NCI-H524 (cell line): ENCODE measurements around the gene CTXND2.
A peak's percentile ranks its signal among the peaks of the same experiment; 100 is the strongest.
"Not testable (repeated sequence)": the region's sequence is repeated elsewhere in the genome, so short reads cannot be mapped to it uniquely, and the experiment has no call there.

Experiments used
- DNase-seq, 2 experiments: peaks; one replicate each; lab custom pipeline; 2025; lab: John Stamatoyannopoulos, UW

CTXND2 gene

DNA sequence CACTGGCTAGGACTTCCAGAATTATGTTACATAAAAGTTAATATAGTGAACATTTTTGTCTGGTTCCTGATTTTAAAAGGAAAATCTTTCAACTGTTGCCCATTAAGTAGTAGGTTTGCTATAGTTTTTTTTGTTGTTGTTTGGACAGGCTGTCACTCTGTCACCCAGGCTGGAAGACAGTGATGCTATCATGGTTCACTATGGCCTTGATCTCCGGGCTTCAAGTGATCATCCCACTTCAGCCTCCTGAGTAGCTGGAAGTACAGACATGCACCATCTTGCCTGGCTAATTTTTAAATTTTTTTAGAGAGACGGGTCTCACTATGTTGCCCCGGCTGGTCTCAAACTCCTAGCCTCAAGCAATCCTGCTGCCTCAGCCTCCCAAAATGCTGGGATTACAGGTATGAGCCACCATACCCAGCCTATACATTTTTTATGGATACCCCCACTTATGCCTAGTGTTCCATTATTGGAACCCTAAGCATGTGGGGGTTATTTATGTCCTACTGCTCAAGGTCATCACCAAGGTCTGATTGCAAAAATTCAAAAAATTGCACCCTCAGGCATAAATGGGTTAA is 6.5 kb downstream of the CTXND2 start:
- DNase-seq: no peak

DNA sequence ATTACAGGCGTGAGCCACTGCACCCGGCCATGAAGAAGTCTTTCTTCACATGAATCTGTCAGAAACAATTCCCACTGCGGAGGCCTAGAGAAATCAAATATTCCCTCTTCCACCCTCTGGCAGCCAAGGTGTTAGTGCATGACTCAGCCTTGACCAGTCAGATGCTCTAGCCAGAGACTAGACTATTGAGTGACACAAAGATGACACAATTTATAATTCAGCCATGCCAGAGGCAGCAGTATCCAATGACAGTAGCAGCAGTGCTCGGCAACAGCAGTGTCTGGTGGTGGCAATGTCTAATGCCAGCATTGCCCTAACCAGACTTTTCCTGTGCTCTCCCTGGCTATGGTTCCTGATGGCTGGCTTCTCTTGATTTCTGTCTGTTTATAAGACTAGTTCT is 8.7 kb downstream of the CTXND2 start:
- no peak for DNase-seq

DNA sequence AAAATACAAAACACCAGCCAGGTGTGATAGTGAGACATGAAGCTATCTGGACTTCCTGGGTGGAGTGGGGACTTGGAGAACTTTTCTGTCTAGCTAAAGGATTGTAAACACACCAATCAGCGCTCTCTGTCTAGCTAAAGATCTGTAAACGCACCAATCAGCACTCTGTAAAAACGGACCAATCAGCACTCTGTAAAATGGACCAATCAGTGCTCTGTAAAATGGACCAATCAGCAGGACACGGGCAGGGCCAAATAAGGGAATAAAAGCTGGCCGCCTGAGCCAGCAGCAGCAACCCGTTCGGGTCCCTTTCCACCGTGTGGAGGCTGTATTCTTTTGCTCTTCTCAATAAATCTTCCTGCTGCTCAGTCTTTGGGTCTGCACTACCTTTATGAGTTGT is 12.9 kb downstream of the CTXND2 start:
- DNase-seq: not testable (repeated sequence)

DNA sequence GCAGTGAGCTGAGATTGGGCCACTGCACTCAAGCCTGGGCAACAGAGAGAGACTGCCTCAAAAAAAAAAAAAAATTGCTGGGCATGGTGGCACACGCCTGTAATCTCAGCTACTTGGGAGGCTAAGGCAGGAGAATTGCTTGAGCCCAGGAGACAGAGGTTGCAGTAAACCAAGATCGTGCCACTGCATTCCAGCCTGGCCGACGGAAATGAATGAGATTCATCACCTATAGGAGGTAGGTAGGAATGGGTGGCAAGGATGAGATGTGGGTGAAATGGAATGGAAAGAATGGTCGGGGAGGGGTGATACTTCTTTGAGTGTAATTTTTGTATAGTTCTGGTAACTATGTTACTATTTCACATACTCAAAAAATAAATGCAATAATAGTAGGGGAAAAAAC is 15.4 kb downstream of the CTXND2 start:
- DNase-seq: no peak

DNA sequence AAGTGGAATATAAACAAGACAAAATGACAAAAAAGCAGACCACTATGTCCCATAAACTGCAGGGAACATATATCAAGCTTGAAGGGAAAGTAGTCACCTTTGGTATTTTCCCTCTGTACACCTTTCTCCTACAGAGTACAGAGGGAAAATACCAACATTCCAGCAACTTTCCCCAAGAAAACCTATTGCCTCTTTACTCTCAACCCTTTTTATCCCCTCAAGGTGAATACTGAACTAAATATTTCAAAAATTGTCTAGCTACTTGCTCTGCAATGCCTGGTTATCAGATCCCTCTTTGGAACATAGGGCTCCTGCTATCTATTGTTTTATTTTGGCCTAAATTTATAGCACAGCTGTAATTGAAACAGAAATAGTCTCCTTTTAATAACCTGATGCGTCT is 15.8 kb downstream of the CTXND2 start:
- DNase-seq: no peak

DNA sequence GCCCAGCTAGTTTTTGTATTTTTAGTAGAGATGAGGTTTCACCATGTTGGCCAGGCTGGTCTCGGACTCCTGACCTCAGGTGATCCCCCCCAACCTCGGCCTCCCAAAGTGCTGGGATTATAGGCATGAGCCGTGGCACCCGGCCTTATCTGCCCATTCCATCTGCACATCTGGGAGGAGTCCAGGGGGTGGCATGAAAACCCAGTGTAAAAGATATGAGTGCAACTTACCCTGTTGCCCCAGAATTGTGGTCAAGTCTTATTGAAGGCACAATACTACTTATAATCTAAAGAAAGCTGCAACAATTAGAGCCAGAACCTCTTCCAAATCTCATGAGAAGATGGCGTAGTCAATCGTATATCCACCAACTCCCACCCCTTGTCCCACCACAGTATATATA is 18.4 kb downstream of the CTXND2 start:
- DNase-seq: no peak

DNA sequence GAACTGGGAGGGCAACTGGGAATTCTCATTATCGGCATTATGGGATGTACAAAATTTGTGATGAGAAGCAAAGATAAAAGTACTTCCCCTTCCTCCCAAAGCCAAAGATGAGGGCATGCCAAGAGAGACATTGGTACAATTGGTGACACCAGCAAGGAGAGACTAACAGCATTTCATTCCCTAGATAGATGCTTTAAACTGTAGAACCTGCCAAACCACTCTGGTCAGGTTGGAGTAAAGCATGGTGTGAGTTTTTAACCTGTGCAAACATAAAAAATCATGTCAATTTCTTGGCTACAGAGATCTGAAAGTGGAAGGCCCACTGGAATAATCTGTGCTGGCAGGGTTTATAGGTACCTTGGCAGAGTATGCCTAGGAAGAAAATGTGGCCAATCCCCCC is 19.4 kb downstream of the CTXND2 start:
- no peak for DNase-seq

DNA sequence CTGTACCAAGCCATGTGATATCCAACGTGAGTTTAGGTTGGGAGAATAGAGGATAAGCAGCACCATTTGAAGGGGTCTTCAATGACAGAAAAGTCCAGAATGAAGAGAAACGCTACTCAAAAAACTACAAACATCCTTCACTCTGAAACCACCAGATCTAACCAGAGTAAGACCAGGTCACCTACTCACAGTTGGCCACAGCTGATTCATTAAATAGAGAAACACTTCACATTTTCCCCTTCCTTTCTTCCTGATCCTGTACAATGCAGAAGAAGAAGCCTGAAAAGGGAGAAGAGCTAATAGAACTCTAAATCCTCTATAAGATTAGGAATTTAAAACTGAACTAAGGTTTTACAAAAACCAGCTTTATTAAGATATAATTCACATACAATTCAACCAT is 19.9 kb downstream of the CTXND2 start:
- DNase-seq: no peak

DNA sequence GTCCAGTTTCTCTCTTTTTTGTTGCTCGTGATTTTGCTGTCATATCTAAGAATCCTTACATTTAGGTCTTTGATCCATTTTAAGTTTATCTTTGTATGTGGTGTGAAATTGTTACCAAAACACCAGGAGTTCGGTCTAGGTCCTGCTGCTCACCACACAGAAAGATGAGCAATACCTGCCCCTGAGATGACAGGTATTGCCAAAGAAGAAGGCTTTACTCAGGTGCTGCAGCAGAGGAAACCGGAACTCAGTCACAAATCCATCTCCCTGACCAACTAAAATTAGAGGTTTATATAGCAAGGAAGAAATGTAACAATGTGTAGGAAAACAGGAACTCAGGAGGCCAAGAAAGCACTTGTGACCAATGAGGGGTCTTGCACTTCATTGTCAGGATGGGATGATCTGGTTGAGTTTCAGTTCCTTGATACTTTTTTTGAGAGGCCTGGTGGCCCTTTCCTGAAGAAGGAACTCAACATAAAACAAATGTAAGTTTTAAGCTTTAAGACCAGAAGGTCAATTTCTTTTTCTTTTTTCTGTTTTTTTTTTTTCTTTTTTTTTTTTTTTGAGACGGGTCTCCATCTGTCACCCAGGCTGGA is 22.7 kb downstream of the CTXND2 start:
- DNase-seq: no peak

DNA sequence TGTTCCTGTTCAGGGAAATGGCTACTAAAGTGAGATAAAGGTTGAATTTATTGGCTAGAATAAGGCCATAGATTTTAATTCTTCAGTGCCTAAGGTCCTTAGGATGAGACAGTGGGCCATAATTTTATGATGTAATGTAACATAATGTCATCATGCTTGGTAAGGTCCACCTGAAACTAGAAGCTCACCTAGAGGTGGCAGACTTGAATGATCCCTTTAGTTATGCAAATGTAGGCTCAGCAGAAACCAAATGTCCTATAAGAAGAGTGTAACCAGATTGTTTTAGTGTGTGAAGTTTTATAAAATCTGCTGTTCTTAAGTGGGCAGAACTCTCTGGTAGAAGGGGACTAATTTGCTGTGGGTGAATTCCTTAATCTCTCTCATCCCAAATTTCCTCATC is 25.7 kb downstream of the CTXND2 start:
- DNase-seq: no peak

DNA sequence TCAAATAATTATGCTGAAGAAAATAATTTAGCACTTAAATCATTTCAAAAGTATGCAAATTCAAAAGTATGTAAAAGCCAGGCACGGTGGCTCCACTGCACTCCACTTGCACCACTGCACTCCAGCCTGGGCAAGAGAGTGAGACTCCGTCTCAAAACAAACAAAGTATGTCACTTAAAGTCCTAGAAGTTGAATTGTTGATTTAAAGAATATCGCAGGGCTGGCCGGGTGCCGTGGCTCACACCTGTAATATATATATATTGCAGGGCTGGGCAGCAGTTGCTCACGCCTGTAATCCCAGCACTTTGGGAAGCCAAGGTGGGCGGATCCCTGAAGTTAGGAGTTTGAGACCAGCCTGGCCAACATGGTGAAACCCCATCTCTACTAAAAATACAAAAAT is 30.5 kb downstream of the CTXND2 start:
- no peak for DNase-seq

DNA sequence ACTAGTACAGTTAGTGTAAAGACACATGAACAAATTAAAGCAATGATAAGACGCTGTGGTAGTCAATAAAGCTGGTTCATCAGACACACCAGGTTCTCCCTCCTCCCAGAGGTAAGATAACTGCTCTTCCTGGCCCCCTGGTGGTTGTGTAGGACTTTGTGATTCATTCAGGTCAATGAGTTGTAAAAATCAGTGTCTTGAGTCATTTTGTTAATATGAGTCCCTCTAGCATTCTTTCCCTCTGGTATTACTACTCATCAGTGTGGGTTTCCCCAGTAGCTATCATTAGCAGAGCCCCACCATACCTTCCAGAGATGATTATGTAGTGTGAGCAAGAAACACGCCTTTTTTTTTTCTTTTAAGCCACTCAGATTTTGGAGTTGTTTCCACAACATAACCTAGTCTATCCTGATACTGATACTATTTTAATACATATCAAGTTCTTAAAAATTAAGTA is 35.6 kb downstream of the CTXND2 start:
- peak; percentile 35 to 70 for DNase-seq

DNA sequence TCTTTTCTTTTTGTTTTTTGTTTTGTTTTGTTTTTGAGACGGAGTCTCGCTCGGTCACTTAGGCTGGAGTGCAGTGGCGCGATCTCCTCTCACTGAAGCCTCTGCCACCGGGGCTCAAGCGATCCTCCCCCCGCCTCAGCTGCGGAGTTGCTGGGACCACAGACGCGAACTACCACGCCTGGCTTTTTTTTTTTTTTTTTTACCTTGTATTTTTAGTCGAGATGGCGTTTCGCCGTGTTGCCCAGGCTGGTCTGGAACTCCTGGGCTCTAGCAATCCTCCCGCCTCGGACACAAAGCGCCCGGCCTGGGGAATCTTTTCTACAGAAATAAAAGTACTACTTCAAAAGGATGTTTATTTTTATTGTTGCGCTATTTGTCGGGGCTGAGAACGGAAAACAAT is 38.1 kb downstream of the CTXND2 start:
- no peak for DNase-seq

DNA sequence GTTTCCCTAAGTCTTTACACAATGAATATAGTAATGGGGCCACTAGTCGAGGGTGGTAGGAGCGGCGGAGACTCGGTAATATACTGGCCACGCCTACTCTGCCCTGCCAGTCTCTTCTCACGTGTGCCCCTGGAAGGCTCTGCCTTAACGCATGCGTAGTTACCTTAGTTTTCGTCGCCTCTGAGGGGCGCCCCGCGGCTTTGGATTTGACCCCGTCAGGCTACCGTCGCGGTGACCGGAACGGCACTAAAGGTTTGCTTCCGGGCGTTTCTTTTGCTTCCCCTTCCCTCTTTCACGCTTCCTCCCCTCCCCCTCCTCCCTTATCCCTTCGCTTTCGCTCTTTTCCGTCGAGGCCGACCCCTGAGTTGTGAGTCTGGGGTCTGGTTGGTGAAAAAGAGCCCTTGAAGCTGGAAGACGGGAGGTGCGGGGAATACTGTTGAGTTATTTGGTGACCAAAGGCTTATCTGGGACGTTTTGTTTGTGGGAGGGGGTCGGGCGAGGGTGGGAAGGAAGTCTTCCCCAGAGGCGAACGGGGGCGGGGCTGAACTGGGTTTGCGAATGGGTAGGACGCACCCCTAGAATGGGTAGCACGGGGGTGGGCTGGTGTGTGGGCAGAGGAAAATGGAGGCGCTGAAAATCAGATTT is 39.3 kb downstream of the CTXND2 start, which contains the start of gene SETDB1:
SETDB1 (plus strand) TSS at position 267 of the 645 bp plus-strand sequence. CDS start 1,352 bp downstream, outside the sequence.
- DNase-seq: peak; percentile 96 to 98

DNA sequence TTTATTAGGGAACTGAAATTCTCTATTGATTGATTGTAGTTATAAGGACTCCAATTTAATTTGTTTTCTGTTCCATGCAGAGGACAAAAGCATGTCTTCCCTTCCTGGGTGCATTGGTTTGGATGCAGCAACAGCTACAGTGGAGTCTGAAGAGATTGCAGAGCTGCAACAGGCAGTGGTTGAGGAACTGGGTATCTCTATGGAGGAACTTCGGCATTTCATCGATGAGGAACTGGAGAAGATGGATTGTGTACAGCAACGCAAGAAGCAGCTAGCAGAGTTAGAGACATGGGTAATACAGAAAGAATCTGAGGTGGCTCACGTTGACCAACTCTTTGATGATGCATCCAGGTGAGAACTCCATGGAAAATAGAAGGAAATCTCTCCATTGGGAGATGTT is 40.7 kb downstream of the CTXND2 start:
- DNase-seq: no peak

DNA sequence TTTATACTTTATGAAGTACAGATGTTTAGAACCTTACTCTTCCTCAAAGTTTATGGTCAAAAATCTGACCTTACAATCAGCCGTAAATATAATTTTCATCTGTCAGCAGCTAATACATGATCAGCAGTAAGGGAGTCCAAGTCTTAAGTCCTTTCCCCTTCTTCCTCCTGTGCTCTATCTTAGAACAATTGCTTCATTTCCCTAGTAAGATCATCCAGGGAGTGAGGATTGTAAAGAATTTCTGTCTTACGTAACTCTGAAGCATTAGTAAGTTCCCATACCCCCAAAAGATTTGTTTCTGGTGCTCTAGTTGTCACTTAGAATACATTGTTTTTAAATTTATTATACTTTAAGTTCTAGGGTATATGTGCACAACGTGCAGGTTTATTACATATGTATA is 41.4 kb downstream of the CTXND2 start:
- DNase-seq: no peak

DNA sequence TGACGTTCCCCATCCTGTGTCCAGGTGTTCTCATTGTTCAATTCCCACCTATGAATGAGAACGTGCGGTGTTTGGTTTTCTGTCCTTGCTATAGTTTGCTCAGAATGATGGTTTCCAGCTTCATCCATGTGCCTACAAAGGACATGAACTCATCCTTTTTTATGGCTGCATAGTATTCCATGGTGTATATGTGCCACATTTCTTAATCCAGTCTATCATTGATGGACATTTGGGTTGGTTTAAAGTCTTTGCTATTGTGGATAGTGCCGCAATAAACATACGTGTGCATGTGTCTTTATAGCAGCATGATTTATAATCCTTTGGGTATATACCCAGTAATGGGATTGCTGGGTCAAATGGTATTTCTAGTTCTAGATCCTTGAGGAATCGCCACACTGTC is 41.8 kb downstream of the CTXND2 start:
- DNase-seq: not testable (repeated sequence)

DNA sequence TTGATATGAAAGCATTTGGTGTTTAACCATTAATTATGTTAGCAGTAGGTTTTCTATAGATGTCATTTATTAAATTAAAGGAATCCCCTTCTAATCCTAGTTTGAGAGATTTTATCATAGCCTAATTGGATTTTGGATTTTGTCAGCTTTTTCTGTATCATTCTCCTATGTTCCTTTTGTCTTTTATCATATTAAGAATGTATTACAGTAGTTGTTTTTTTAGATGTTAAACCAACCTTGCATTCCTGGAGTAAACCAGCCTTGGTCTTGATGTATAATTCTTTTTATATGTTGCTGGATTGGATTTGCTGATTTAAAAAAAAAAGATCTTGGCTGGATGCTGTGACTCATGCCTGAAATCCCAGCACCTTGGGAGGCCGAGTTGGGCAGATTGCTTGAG is 44.8 kb downstream of the CTXND2 start:
- no peak for DNase-seq

DNA sequence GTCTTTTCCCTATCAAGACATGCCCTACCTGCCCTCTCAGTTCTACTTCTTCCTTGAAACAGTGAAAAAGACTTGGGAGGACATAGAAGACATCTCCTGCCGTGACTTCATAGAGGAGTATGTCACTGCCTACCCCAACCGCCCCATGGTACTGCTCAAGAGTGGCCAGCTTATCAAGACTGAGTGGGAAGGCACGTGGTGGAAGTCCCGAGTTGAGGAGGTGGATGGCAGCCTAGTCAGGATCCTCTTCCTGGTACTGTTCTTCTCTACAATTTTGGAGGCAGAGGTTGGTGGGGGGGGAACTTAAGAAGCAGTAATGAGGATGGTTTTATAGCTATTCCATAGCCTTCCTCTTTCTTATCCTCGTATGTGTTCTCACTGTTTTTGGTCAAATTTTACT is 57.9 kb downstream of the CTXND2 start:
- DNase-seq: no peak

DNA sequence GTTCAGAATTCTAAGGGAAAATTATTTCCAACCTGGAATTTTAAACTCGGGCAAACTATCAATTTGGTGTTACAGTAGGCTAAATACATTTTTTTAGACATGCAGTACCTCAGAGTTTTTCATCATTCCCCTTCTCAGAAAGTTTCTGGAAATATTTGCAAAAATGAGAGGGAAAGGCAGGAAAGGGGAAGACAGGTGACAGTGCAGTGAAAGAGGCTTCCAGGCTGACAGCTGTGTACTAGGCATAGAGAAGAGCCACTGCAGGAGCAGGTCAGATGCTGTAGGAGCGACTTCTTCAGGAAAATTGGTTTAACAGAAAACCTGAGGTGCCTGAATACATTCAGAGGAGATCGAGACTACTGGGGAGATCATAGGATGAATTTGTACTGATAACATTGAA is 67.8 kb downstream of the CTXND2 start:
- no peak for DNase-seq

DNA sequence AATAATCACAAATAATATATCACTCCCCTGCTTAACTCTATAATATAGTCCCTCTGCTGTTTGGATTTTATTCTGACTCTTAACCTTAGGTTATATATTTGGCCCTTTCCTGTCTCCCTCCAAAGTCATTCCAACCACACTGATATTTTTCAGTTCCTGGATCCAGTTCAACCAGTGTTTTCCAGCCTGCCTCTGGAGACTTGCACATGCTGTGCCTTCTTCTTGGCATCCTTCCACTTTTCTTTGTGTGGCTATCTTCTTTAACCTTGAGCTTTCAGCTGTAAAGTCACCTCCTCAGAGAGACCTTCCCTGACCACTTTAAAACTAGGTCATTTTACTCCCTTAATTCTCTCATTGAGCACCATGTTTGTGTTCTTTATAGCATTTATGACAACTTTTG is 68.3 kb downstream of the CTXND2 start:
- DNase-seq: no peak

DNA sequence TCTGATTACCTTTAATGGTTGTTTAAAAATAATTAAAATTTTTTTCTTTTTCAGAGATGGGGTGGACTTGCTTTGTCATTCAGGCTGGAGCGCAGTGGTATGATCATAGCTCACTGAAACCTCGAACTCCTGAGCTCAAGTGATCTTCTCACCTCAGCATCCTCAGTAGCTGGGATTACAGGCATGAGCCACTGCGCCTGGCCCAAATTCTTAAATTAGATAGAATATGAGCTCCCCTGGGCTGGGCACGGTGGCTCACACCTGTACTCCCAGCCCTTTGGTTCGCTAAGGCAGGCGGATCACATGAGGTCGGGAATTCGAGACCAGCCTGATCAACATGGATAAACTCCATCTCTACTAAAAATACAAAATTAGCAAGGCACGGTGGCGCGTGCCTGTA is 70.7 kb downstream of the CTXND2 start:
- no peak for DNase-seq

DNA sequence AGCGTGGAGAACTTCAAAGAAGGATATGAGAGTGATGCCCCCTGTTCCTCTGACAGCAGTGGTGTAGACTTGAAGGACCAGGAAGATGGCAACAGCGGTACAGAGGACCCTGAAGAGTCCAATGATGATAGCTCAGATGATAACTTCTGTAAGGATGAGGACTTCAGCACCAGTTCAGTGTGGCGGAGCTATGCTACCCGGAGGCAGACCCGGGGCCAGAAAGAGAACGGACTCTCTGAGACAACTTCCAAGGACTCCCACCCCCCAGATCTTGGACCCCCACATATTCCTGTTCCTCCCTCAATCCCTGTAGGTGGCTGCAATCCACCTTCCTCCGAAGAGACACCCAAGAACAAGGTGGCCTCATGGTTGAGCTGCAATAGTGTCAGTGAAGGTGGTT is 73.7 kb downstream of the CTXND2 start:
- DNase-seq: no peak

DNA sequence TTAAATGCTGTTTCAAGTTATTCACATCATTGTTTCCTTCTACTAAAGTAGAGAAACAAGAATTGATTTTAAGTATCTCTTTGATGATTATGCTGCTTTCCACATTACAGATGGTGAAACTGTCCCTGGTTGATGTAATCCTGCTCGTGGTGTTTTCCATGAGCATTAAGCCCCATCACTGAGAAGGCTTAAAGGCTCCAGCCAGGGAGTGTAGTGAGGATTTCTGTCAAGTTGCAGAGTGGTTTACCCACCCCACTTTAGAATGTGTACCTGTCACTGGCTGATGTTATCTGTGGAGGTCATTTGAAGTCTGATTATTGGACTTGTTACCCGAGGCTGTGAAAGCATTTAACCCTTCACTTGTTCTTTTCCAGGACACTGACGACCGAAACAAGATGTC is 74.8 kb downstream of the CTXND2 start:
- DNase-seq: peak in 1 of 2 experiments; percentile 12
